GM18873 (cell line): ENCODE results near the gene WDR73.
A peak's percentile ranks its signal among the peaks of the same experiment; 100 is the strongest.
"Not testable (repeated sequence)": the region's sequence is repeated elsewhere in the genome, so short reads cannot be mapped to it uniquely, and the experiment has no call there.

Source experiments
- ATAC-seq: cut with Tn5 transposase; IDR thresholded peaks from one replicate; pipeline ENCODE4 v1.9.1; 2021; ENCODE audit warnings: mild to moderate bottlenecking, moderate library complexity, moderate number of reproducible peaks; ENCODE audit not compliant: unreplicated experiment, low FRiP score

WDR73 gene

GRCh38 chr15:84653910-84654688 lies at the start of gene WDR73:
Gene WDR73, minus strand, starts transcription at chr15:84654283. Its CDS starts 9 bp downstream, at chr15:84654274.
- ATAC-seq, result peak; percentile 68

GRCh38 chr15:84703808-84704207 lies 49.7 kb upstream of the WDR73 start:
- ATAC-seq, result no peak

GRCh38 chr15:84702961-84703482 lies 48.9 kb upstream of the WDR73 start:
- no peak for ATAC-seq

- no peak for ATAC-seq
Measured at GRCh38 chr15:84699538-84700191, 45.6 kb upstream of the WDR73 start.

- ATAC-seq, result no peak
Measured at GRCh38 chr15:84697236-84697990, 43.3 kb upstream of the WDR73 start.

- no peak for ATAC-seq
Measured at GRCh38 chr15:84696757-84697156, 42.7 kb upstream of the WDR73 start.

GRCh38 chr15:84690342-84690741 lies 36.3 kb upstream of the WDR73 start:
- ATAC-seq, result no peak

GRCh38 chr15:84689858-84690257 lies 35.8 kb upstream of the WDR73 start:
- no peak for ATAC-seq

GRCh38 chr15:84686446-84686845 lies 32.4 kb upstream of the WDR73 start:
- not testable (repeated sequence) for ATAC-seq

- no peak for ATAC-seq
Measured at GRCh38 chr15:84685304-84685703, 31.2 kb upstream of the WDR73 start.

GRCh38 chr15:84684092-84684491 lies 30.0 kb upstream of the WDR73 start:
- ATAC-seq, result no peak

- ATAC-seq, result no peak
Measured at GRCh38 chr15:84681831-84682230, 27.7 kb upstream of the WDR73 start.

GRCh38 chr15:84671211-84671610 lies 17.1 kb upstream of the WDR73 start:
- ATAC-seq, result no peak

GRCh38 chr15:84669726-84670125 lies 15.6 kb upstream of the WDR73 start:
- ATAC-seq, result no peak

- no peak for ATAC-seq
Measured at GRCh38 chr15:84668221-84668982, 14.3 kb upstream of the WDR73 start.

GRCh38 chr15:84666373-84666772 lies 12.3 kb upstream of the WDR73 start:
- no peak for ATAC-seq

GRCh38 chr15:84661001-84661400 lies 6.9 kb upstream of the WDR73 start:
- no peak for ATAC-seq

GRCh38 chr15:84659904-84660781 lies 6.1 kb upstream of the WDR73 start:
- no peak for ATAC-seq

- ATAC-seq, result no peak
Measured at GRCh38 chr15:84658788-84659411, 4.8 kb upstream of the WDR73 start.
